ENCODE measurements around the gene HLA-B.
"Not testable (repeated sequence)": the region's sequence is repeated elsewhere in the genome, so short reads cannot be mapped to it uniquely, and the experiment has no call there.

HLA-B gene

DNA sequence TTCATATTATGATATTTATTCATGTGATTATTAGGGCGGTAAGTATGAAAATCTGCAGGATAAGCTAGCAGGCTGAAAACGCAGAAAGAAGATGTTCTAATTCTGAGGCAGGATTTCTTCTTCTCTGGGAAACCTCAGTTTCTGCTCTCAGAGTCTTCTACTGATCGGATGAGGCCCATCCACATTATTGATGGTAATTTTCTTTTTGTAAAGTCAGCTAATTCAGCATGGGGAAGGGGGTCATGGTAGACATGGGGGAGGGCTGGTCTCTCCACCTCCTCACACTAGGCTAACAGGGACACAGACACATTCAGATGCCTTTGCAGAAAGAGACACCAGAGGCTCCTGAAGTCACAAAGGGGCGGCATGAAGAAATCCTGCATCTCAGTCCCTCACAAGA lies 24.7 kb upstream of the HLA-B start:
- no peak for DNase-seq

DNA sequence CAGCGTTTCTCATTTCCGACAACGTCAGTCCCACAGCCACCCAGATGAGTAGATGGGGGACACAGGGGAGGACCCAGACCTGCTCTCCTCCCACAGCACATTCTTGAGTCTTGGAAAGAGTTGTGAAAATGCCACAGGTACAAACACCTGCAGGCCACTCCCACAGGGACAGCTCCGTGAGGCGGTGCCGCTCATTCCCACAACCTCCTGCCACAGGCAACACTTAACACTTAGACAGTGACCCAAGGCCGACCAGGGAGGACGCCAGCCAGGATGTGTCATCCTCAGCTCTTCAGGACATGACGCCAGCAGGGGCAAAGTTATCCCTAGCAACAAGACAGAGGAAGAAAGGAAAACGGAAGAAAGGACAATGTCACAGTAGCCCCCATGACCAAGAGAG lies 22.9 kb upstream of the HLA-B start:
- no peak for DNase-seq

DNA sequence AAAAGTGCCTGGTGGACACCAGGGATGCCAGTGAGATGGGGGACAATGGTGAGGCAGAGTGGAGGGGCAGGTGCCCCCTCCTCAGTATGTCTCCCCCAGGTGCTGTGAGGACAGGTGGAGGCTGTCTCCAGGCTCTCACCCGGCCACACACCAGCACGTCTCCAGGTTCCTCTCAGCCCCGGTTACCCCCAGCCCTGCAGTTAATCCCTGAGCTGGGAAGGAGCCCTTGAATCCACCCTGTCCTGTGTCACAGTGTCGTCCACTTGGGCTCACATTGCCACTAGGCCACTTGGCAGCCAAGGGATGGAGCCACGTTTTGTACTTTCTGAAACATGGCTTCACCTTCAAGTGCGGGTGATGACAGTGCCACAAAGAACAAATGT lies 21.7 kb upstream of the HLA-B start:
- no peak for DNase-seq

DNA sequence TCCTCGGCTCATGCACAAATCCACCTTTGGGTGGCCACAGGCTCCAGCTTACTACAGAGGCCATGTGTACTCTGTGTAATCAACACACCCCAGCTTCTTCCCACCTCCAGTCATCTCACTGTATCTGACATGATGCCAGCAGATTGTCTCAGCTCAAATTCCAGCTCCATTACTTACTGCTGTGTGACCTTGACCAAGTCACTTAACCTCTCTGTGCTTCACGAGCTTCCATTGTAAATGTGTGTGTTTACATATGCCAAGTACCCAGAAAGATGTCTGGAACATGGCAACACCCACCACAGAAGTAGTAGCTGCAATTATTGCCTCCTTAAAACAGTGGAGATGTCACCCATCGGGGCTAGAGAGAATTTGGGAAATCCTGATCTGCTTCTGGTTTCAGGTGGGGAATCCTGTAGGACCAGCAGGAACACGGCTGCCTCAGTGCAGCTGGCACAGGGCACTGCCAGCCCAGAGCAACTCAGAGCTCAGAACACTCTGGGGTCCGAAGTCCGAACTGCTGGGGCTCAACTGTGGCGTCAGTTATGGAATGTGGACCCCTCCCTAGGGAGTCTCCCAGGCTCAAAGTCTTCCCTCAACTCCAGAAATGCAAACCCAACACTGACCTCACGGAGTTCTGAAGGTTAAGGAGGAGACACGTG lies 21.2 kb upstream of the HLA-B start:
- DNase-seq, result no peak

DNA sequence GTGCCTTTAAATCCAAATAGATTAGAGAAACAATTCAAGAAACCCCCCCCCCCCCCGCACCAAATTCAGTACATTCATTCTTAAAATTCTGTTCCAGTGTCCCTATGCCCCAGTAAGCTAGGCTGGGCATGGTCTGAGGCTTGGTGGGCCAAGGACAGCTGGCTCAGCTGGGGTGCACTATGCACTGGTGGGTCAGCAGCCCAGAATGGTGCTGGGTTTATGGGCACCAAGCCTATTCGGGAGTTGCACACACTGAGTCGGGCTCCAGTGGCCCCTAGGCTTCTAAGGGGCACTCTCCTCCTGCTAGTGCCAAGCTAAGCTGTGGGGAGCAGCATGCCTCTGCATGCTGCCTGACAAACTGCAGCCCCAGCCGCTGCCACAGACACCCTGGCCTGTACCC lies 20.1 kb upstream of the HLA-B start:
- no peak for DNase-seq

DNA sequence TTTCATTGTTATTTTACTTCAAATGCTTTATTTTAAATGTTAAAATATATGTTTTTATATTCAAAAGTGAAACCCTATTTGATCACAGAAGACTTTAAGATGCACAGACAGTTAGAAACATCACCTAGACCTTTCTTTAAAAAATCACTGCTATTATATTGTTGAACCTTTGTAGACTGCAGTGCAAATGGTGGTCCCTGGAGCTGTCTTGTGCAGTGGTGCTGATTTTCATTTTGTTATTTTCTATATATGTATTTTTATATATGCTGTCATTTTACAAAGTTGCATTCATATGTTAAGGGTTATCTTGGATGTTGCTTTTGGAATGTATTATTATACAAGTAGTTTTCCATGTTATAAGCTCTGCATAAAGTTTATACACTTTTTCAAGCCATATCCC lies 18.7 kb upstream of the HLA-B start:
- no peak for DNase-seq

DNA sequence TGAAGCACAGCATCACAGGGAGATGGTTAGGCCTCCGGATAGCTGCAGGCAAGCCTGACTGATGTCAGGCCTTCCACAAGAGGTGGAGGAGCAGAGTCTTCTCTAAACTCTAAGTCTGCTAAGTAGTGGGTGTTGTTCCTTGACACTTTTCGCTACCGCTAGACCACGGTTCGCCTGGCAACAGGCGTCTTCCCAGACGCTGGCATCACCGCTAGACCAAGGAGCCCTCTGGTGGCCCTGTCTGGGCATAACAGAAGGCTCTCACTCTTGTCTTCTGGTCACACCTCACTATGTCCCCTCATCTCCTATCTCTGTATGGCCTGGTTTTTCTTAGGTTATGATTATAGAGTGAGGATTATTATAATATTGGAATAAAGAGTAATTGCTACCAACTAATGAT lies 17.1 kb upstream of the HLA-B start:
- DNase-seq, result not testable (repeated sequence)

DNA sequence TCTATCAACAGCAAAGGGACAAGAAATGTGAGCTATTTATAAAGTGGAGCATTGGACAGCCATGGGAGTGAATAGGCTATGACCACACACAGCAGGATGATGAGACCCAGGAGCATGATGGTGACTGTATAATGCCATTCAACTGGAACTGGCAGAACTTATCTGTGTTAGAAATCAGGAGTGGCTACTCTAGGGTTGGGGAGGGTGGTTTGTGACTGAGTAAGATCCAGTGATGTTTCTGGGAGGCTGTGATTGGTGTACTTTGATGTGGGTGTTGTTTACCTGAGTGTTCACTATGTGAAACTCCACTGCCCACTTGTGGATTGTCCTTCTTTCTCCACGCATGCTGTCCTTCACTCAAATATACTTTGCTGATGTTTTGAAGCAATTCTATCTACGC lies 11.5 kb upstream of the HLA-B start:
- no peak for DNase-seq

DNA sequence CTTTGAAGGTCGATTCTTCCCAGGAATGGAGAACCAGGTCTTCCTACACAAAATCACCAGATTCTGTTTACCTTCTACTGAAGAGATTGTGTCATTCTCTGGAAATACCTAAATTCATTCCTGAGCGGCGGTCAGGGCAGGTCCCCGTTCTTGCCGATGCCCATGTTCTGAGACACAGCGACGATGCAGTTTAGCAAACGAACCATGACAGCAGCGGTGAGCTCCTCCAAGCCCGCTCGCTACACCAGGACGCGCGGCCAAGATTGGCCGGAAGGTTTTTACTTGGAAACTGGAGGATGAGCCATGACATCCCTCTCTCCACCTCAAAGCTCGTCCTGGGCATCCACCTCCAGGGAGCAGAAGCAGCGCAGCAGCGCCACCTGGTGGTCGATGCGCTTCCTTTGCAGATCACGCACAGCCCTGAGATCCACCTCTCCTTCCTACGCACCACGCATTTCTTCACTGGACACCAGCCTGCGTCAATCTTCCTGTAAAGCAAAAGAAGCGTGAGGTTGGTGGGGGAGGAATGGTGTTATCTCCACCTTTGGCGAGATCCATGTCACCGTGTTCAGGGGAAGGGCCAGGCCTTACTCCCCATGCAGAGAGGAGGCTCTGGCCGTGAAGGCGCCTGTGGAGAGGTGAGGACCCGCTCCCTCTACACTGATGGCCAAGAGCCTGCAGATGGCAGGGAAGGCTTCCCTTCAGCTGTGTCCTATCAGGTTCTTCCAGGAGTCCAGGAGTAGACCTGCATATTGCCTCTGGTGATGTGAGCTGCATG lies 9.9 kb upstream of the HLA-B start:
- DNase-seq, result peak; percentile 79

DNA sequence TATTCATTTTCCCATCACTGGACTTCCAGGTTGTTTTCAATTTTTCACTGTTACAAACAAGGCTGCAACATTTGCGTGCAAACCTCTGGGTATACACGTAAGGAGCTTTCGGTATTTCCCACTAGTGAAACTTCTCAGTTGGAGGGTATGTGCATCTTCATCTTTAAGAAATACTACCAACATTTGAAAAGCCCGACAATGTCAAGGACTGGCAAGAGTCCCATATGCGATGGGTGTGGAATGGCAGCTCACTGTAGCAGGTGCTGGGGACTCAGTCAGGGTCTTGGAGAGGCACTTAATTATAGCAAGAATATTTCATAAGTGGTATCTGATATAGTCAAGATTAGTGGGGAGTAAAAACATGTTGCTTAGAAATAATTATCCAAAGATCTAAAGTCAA lies 8.9 kb upstream of the HLA-B start:
- DNase-seq, result no peak

DNA sequence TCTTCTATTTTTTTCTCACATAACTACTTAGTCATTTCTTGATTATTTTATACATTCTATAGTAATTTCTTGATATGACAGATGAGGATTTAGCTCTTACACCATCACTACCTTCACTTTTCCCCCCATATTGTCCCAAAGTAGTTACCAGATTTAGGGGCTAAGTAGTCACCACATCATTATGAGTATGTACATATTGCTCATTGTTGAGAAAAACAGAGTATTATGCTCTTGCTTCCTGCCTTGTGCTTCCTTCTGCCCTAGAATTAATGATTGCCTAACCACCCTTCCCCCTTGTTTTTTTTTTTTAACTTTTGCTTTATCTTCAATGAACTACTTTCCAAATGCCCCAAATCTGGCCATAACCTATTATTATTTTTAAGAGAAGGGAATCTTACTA lies 6.8 kb upstream of the HLA-B start:
- DNase-seq, result no peak

DNA sequence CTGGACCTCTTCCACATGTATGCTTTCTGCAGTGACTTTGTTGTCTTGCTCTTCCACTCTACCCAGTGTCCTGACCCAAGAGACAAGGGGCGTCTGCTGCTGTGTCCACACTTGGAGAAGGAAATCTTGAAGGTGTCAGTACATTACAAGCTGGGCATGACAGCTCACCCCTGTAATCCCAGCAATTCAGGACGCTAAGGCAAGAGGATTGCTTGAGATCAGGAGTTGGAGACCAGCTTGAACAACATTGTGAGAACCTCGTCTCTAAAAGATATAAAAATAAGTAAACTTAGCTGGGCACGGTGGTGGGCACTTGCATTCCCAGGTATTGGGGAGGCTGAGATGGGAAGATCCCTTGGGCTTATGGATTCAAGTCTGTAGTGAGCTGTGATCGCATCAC lies 5.8 kb upstream of the HLA-B start:
- no peak for DNase-seq

DNA sequence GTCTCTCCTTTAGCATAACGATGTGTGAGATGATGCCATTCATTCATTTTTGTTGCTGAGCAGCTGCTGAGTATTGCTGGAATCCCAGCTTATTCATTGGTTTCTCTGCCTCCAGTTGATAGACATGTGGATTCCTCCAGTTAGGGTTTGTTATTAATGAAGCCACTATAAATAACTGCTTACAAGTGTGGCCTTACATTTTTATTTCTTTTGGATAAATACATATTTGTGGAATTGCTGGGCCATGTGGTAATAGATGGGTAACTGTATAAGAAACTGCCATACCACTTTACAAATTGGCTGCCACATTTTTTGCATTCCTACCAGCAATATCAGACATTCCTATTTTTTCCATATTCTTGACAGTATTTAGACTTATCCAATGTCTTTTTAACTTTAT lies 2.6 kb upstream of the HLA-B start:
- no peak for DNase-seq

DNA sequence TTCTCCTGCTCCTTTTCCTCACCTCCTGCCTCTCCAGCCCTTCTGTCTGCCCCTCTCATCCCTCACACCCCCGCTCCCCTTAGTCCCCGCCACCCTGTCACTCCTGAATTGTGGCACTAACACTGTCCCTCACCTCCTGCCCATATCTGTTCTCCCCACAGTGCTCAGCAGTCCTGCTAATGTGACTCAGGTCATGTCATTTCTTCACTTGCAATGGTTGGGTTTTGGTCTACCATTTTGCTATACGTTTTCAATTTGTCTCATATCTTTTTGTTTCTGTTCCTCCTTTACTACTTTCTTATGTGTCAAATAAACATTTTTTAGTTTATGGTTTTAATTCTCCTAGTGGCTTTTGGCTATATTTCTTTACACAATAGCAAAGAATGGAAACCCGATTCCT lies 1.3 kb upstream of the HLA-B start:
- no peak for DNase-seq

DNA sequence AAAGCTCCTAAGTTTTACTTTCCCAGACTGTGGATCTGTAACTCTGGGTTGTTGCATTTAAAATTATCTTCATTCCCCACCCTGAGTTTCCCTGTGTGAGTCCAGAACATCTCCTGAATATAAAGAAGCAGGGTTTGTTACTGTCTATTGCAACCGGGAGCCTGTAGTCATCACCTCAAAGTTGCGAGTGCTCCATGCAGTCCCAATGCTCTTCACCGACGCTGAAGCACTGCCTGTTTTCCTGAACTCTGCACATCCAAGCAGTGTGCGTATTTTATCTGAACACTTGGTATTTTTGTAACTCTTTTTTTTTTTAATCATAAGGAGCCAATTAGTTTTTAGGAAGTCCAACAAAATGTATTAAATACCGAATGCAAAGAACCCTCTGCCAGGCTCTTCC lies 907 bp upstream of the HLA-B start:
- DNase-seq, result no peak

DNA sequence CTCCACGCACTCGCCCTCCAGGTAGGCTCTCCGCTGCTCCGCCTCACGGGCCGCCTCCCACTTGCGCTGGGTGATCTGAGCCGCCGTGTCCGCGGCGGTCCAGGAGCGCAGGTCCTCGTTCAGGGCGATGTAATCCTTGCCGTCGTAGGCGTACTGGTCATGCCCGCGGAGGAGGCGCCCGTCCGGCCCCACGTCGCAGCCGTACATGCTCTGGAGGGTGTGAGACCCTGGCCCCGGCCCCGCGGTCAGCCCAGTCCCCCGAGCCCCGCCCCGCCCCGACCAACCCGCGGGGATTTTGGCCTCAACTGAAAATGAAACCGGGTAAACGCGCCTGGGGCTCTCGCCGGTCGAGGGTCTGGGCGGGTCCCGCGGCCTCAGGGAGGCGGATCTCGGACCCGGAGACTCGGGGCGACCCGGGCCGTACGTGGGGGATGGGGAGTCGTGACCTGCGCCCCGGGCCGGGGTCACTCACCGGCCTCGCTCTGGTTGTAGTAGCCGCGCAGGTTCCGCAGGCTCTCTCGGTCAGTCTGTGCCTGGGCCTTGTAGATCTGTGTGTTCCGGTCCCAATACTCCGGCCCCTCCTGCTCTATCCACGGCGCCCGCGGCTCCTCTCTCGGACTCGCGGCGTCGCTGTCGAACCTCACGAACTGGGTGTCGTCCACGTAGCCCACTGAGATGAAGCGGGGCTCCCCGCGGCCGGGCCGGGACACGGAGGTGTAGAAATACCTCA lies 598 bp downstream of the HLA-B start:
- no peak for DNase-seq

DNA sequence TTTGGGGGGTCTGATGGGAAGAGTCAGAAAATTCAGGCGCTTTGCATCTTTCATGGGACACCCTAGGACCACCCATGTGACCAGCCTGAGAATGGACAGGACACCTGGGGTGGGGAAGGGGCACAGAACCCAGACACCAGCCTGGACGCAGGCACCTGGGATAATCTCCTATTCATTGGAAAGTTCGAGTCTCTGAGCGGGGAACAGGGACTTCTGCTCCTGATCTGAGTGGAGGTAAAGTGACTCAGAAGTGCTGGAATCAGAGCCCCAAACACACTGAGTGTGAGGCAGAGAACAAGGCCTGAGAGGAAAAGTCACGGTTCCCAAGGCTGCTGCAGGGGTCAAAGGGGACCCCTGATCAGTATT lies 1.4 kb downstream of the HLA-B start:
- DNase-seq, result no peak

DNA sequence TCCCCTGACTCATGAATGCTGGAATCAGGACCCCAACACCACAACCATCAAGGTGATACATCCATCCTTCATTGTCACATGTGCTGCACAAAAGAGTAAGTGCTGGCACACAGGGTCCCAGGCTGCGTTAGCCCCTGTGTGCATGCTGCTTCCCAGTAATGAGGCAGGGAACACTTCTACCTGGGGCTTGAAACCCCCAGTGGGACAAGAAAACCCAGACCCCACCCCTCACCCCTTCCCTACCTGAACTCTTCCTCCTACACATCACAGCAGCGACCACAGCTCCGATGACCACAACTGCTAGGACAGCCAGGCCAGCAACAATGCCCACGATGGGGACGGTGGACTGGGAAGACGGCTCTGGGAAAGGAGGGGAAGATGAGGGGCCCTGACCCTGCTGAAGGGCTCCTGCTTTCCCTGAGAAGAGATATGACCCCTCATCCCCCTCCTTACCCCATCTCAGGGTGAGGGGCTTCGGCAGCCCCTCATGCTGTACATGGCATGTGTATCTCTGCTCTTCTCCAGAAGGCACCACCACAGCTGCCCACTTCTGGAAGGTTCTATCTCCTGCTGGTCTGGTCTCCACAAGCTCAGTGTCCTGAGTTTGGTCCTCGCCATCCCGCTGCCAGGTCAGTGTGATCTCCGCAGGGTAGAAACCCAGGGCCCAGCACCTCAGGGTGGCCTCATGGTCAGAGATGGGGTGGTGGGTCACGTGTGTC lies 2.0 kb downstream of the HLA-B start:
- DNase-seq, result no peak

DNA sequence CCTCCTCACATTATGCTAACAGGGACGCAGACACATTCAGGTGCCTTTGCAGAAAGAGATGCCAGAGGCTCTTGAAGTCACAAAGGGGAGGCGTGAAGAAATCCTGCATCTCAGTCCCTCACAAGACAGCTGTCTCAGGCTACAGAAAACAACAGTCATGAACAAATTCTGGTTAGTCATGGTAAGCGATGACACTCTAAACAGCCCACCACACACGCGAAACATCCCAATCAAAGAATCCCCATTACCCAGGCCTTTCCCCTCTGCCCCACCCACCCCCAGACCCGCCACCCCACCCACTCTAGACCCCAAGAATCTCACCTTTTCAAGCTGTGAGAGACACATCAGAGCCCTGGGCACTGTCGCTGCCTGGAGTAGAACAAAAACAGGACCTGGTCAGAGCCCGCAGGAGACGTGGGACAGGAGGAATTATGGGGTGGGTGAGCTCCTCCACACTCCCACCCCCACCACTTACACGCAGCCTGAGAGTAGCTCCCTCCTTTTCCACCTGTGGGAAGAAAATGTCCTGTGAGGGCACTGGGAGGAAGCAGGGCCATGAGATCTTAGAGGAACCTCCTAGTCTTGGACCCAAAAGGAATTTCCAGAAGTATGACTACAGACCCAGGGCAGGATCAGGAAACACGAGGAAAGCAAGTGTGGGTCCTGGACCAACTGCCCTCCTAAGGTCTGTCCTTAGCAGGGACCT lies 2.7 kb downstream of the HLA-B start:
- no peak for DNase-seq

DNA sequence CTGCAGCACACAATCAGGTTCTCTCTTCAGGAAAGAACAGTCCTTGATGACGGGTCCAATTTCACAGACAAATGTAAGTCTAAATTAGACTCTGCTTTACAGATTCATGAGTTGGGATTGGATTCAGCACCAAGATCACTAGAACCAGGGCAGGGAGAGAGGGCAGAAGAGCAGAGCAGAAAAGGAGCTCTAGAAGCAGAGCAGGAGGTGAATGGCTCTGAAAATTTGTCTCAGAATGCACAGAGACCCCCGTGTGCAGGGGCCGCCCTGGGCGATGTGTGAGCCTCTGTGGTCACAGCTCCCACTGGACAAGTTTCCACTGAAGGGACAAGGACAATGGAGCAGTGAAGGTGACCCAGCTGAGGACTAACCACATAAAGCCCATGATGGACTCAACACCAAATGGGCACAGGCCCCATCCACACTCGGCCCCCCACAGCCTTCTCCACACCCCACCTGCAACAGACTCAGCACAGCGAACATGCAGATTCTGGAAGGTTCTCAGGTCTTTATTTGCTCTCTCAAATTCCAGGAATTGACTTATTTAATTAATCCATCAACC lies 3.5 kb downstream of the HLA-B start:
- no peak for DNase-seq

DNA sequence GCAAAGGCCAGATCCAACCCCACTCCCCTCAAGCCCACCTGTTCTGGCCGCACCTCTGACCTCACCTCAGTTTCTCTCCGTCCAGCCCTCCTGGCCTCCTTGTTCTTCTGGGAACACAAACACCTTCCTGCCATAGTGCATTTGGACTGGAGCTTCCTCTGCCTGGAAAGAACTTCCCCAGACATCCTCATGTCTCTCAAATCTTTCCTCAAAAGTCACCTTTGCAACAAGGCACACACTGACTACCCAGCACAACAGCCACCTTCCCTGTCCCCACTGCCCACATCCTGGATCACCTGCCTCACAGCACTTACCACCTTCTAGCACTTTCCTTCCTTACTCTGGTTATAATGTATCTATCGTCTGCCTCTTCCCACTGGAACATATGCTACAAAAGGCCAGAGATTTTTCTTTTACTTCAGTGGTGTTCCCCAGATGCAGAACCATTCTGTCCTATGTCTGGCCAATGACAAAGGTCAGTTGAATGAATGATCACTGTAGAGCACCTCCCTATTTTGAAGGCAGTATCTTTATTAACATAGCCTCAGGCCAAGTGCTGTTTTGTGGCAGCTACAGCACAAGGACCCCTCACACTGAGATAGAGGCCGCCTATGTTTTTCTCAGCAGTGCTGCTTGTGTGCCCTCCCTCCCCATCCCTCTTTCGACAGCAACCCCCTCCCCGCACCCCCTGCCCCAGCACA lies 4.1 kb downstream of the HLA-B start:
- DNase-seq, result no peak

DNA sequence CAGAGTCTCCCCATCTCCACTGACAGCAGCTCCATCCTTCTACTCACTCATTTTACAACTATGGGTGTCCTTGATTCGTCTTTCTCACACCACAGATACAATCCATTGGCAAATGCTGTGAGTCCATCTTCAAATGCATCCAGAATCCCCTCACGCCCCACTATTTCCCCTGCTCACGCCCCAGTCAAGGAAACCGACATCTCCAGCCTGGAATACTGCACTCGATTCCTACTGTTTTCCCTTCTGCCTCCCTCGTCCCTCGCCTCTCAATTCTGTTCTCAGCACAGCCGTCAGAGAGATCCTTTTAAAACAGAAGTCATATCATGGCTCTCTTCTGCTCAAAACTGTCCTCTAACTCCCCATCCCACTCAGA lies 4.7 kb downstream of the HLA-B start:
- no peak for DNase-seq

All from NCI-H1694 (cell line).